NCI-H2227 treated with DMSO at 0.1 percent for 48 hours (cell line): ENCODE results near the gene CCDC83.
"Not testable (repeated sequence)": the region's sequence is repeated elsewhere in the genome, so short reads cannot be mapped to it uniquely, and the experiment has no call there.

Source experiments
- DNase-seq: peaks from one replicate; lab custom pipeline; 2025; lab: John Stamatoyannopoulos, UW

Gene CCDC83

GRCh38 chr11:85889108-85889507 lies 33.9 kb downstream of the CCDC83 start:
- no peak for DNase-seq

- DNase-seq = no peak
These were observed 34.7 kb downstream of the CCDC83 start for GRCh38 chr11:85889676-85890579.

GRCh38 chr11:85893395-85893794 lies 38.2 kb downstream of the CCDC83 start:
- peak; percentile 5 for DNase-seq

- no peak for DNase-seq
These were observed 41.7 kb downstream of the CCDC83 start for GRCh38 chr11:85896876-85897275.

- DNase-seq = no peak
These were observed 43.3 kb downstream of the CCDC83 start for GRCh38 chr11:85898456-85898855.

GRCh38 chr11:85902353-85902752 lies 47.2 kb downstream of the CCDC83 start:
- no peak for DNase-seq

GRCh38 chr11:85903406-85903805 lies 48.2 kb downstream of the CCDC83 start:
- no peak for DNase-seq

- no peak for DNase-seq
These were observed 48.6 kb downstream of the CCDC83 start for GRCh38 chr11:85903811-85904210.

- no peak for DNase-seq
These were observed 57.2 kb downstream of the CCDC83 start for GRCh38 chr11:85912414-85912813.

- DNase-seq = no peak
These were observed 58.3 kb downstream of the CCDC83 start for GRCh38 chr11:85913513-85913912.

GRCh38 chr11:85914425-85914824 lies 59.2 kb downstream of the CCDC83 start:
- no peak for DNase-seq

- DNase-seq = no peak
These were observed 64.0 kb downstream of the CCDC83 start for GRCh38 chr11:85918910-85919794.

GRCh38 chr11:85922367-85922766 lies 67.2 kb downstream of the CCDC83 start:
- no peak for DNase-seq

GRCh38 chr11:85923455-85923854 lies 68.3 kb downstream of the CCDC83 start:
- no peak for DNase-seq

- not testable (repeated sequence) for DNase-seq
These were observed 71.6 kb downstream of the CCDC83 start for GRCh38 chr11:85926653-85927214.

GRCh38 chr11:85930879-85931366 lies 75.7 kb downstream of the CCDC83 start:
- DNase-seq = no peak

GRCh38 chr11:85934596-85935169 lies 79.5 kb downstream of the CCDC83 start:
- DNase-seq = no peak

GRCh38 chr11:85935751-85936150 lies 80.6 kb downstream of the CCDC83 start:
- no peak for DNase-seq

- DNase-seq = no peak
These were observed 82.7 kb downstream of the CCDC83 start for GRCh38 chr11:85937835-85938234.

- no peak for DNase-seq
These were observed 84.2 kb downstream of the CCDC83 start for GRCh38 chr11:85939099-85940015.
